Stimulated activated CD8-positive, alpha-beta memory T cell treated with anti-CD3 and anti-CD28 coated beads, Interleukin-15, amount 100 ng/mL, for 24 hours (primary cell): Measurements from ENCODE around the gene OR9K2.
"Not testable (repeated sequence)": the region's sequence is repeated elsewhere in the genome, so short reads cannot be mapped to it uniquely, and the experiment has no call there.

Experiments
- DNase-seq: peaks from one replicate; pipeline ENCODE4 v3.0.0-alpha.2; 2020; ENCODE audit warnings: low read depth

OR9K2 gene

GRCh38 chr12:55126106-55126505 lies at the start of gene OR9K2:
OR9K2 (plus strand) TSS chr12:55126406; CDS start chr12:55129835, 3,429 bp downstream.
- DNase-seq: no peak

- DNase-seq: no peak
These were observed 33.6 kb upstream of the OR9K2 start for GRCh38 chr12:55092579-55092978.

- DNase-seq: no peak
These were observed 13.8 kb upstream of the OR9K2 start for GRCh38 chr12:55112378-55112875.

- no peak for DNase-seq
These were observed 10.1 kb upstream of the OR9K2 start for GRCh38 chr12:55116152-55116551.

GRCh38 chr12:55132816-55133215 lies 6.6 kb downstream of the OR9K2 start:
- no peak for DNase-seq

GRCh38 chr12:55142669-55143565 lies 16.7 kb downstream of the OR9K2 start:
- DNase-seq: no peak

- DNase-seq: no peak
These were observed 17.3 kb downstream of the OR9K2 start for GRCh38 chr12:55143566-55143870.

GRCh38 chr12:55167010-55167640 lies 40.9 kb downstream of the OR9K2 start:
- DNase-seq: not testable (repeated sequence)

- DNase-seq: no peak
These were observed 45.2 kb downstream of the OR9K2 start for GRCh38 chr12:55171445-55171844.

- not testable (repeated sequence) for DNase-seq
These were observed 45.6 kb downstream of the OR9K2 start for GRCh38 chr12:55171846-55172245.

- no peak for DNase-seq
These were observed 46.5 kb downstream of the OR9K2 start for GRCh38 chr12:55172686-55173085.

GRCh38 chr12:55173456-55173855 lies 47.2 kb downstream of the OR9K2 start:
- no peak for DNase-seq
